Smooth muscle cell of the brain vasculature (primary cell): ENCODE data around the gene DUT.

ENCODE experiments used
- DNase-seq: peaks from one replicate; pipeline ENCODE4 v3.0.0-alpha.2; 2012; ENCODE audit warnings: low read depth, low spot score

DUT gene

GRCh38 chr15:48330105-48330785 is 984 bp upstream of the DUT start:
- DNase-seq = no peak

GRCh38 chr15:48331796-48332641 is 790 bp downstream of the DUT start:
- no peak for DNase-seq

GRCh38 chr15:48332642-48333034 is 1.4 kb downstream of the DUT start:
- no peak for DNase-seq

DNA sequence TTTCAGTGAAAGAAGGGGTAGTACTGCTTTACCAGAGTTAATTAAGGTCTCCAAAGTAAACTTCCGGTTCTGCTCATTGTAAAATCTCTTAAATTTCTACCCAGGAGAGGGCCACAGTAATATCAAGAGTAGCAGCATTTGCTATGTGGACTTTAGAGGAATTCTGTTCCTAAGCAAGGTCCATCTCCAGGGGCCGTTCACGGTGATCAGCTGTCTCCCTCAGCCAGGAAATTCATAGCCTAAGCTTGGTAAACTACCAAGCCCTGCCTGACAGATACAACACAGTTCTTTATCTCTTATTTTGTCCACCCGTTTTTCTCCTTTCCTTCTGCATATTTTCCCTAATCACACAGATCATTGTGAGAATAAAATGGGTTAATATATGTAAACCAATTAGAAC is 2.3 kb downstream of the DUT start:
- no peak for DNase-seq

DNA sequence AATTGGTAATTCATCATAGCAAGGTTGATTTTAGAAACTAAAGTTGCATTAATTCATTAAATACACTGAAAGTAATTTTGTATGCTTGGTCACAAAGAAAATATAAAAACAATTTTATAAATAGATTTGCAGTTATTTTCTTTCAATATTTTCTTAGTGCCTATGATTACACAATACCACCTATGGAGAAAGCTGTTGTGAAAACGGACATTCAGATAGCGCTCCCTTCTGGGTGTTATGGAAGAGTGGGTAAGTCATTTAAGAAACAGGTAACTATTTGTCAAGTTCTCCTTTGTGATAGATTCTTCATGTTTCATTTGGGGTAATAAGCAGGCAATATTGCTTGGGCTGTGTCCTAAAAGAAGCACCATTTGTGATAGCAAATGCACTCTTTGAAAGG is 3.0 kb downstream of the DUT start:
- no peak for DNase-seq

DNA sequence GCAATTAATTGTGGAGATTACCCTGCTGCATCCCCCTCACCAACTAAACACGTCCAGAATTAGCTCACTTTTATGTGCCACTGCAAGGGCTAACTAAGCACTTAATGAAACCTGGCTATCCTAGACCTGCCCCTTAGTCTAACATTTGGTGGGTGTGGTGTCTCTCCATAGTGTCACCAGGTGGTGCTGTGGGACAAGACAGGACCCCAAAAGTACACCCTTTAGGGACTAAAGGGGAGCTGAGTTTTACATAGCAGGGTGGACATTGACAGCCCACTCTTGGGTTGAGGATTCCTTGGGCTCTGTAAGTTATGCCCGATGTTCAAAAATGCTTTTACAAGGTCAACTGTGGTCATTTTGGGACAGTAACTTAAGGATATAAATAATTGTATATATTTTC is 5.7 kb downstream of the DUT start:
- DNase-seq = no peak

- DNase-seq = no peak
These were observed 6.4 kb downstream of the DUT start for GRCh38 chr15:48337607-48338006.

- DNase-seq = no peak
These were observed 8.9 kb downstream of the DUT start for GRCh38 chr15:48340111-48340510.

GRCh38 chr15:48343865-48344264 is 12.6 kb downstream of the DUT start:
- DNase-seq = no peak

- DNase-seq = no peak
These were observed 14.3 kb downstream of the DUT start for GRCh38 chr15:48345516-48345915.

DNA sequence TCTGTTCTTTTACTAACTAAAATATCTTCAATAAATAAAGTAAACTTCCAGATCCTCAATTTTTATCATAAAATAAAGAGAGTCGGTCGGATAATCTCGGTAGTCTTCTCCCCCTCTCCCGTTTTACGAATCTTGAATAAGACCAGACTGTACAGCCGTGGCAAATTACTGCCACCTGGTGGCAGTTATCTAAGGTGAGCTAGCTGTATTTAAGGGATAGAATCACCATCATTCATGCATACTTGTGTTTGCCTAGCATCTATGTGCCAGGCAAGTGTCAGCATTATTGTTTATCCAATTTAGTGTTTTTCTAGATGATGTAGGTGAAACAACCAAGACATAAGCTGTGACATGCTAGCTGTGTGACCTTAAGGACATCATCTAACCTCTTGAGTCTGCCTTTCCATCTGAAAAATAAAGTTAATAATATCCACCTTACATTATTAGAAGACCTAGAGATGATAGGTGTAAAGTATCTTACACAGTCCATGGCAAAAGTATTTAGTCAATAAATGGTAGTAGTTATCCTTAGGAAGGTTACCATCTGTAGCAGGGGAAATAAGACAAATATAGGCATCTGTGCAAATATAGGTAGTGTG is 21.3 kb downstream of the DUT start:
- DNase-seq = no peak

DNA sequence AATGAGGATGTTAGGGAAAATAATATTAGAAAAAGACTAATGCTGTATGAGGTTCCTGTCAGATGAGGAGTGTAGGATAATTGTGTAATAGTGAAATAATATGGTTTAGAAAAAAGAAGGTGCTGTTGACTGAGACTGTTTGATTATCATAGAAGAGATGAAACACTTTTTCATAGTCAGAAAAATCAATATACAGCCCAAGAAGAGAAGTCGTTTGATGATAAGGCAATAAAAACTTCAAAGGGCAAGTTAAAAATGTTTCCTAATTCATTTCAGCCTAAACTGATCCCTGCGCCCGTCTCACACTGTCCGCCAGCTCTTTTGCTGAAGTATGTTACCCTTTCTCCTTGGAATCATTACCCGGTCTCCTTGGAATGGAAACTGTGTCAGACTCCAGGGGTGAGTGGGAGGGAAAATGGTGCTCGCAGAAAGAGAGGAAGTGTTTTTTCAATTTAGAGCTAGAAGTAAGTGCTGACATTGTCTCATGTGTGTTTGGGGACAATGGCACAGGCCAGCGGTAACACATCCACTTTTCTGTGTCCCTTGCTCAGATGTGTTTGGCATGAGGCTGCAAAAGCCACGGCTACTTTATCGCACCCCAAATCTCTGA is 23.6 kb downstream of the DUT start:
- DNase-seq = no peak

GRCh38 chr15:48355377-48355776 is 24.1 kb downstream of the DUT start:
- DNase-seq = no peak

DNA sequence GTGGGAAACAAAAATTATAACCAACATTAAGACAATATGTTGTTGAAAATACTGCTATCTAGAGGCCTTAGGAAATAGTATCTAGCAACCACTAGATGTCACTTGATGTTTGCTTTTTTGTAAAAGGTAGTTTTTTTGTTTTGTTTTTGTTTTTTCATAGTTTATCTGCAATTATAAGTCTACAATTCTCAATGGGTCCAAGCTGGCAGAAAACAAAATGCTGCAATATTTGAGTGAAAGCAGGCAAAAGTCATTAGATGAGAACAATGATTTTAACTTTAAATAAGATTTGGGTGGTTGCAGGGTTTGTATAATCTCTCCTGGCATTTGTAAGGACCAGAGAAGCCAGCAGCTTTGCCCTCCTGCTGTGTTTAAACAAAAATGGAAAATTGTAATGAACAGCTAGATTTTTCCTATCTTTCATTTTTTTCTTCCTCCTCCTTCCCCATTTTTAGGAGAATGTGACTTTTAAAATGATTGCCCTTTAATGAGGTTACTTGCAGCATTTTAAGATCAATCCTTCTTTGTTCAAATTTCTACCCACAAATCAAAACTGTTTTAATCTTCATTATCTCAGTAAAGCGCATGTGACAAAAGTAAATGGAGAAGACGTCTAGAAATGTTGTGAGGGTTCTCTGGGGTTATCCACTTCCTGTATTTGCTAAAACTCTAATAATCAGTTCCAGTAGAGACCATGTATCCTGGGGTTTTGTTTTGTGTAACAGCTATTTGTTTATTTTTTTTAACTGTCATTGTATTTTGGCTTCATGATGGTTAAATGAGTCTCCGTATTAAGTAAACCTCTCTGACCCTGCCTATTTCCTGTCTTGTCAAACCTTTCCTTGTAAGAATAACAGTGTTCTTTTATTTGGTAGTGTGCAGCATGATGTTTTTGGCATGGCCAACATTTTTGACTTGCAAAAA is 27.3 kb downstream of the DUT start:
- DNase-seq = peak; percentile 29

- DNase-seq = no peak
These were observed 29.6 kb downstream of the DUT start for GRCh38 chr15:48360841-48361240.

DNA sequence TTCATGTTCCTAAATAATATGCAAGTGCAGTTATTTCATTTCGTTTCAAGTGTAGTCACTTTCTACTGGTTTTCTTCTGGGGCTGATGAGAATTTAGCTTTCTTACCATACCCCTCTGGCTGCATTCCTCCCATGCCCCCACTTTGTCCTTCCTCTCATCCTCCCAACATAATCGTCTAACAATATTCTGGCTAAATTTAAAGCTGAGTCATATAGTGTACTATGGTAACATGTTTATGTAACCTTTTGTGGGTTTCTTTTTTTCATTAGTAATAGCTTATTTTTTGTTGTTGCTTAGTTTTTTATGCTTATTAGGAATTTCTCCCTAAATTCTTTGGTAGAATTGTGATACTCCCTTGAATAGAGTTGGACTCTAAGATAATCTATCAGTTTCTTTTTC is 30.5 kb downstream of the DUT start:
- no peak for DNase-seq

- DNase-seq = no peak
These were observed 32.2 kb downstream of the DUT start for GRCh38 chr15:48363474-48363873.

- DNase-seq = no peak
These were observed 34.3 kb downstream of the DUT start for GRCh38 chr15:48365575-48365974.

GRCh38 chr15:48366584-48367312 is 35.5 kb downstream of the DUT start:
- no peak for DNase-seq

GRCh38 chr15:48367483-48367882 is 36.3 kb downstream of the DUT start:
- DNase-seq = no peak

DNA sequence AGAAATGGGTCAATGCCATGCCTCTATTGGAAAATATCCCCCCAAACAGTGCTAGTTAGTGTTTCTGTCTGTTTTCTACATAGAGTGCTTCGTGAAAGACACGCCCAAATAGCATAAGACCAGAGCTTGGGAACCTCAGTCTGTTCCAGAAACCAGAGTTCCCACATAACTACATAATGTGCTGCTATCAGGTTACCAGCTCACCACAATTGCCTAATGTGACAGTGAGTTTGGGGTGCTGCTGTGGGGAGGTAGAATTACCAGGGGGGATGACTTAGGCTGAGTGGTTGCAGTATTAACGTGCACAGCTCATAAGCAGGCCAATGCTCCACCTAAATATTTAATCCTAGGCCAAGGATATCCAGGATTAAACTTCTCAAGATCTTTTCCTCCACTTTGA is 39.2 kb downstream of the DUT start:
- DNase-seq = no peak
